Ascending aorta (tissue), 2 donors: ENCODE data around the gene PGA4. TPM values are rescaled to one million over a fixed set of nuclear protein-coding genes. Genes with fewer than 3 reads are reported as not detected.

Experiments used
- DNase-seq, 2 donors: peaks; one replicate each; pipeline ENCODE4 v3.0.0-alpha.2; 2019; ENCODE audit warnings: low spot score in 2 of 2
- H3K27ac ChIP-seq, 2 donors: fragments of 200-600 bp; sonication (generic); one replicate each; pipeline ENCODE4 v1.5.1; 2016 to 2017; ENCODE audit warnings: mild to moderate bottlenecking in 1 of 2
- H3K27me3 ChIP-seq: fragments of 200-600 bp; sonication (generic); one replicate; pipeline ENCODE4 v1.5.1; 2017
- H3K36me3 ChIP-seq, 2 donors: fragments of 200-600 bp; sonication (generic); one replicate each; pipeline ENCODE4 v1.5.1; 2016
- H3K4me1 ChIP-seq, 2 donors: fragments of 200-600 bp; sonication (generic); one replicate each; pipeline ENCODE4 v1.5.1; 2016 to 2017; ENCODE audit warnings: mild to moderate bottlenecking in 1 of 2
- H3K4me3 ChIP-seq, 2 donors: fragments of 200-600 bp; sonication (generic); one replicate each; pipeline ENCODE4 v1.5.1; 2016 to 2017; ENCODE audit warnings: mild to moderate bottlenecking in 1 of 2
- H3K9me3 ChIP-seq, 2 donors: fragments of 200-600 bp; sonication (generic); one replicate each; pipeline ENCODE4 v1.5.1; 2016
- intact Hi-C: fragments of 100-400 bp; cut with DNase I; formaldehyde crosslinking; loops from one replicate; pipeline ENCODE4 v1.15.1; 2023
- total RNA-seq: library from RNA; depleted of rRNA; stranded (reverse); fragments of >200 nt; gene quantifications from one replicate; pipeline ENCODE4 v1.1.0, GENCODE V29; 2016
- TF ChIP-seq, protein P1 (sequence below), 3 experiments: fragments of 200-600 bp in 2 of 3; fragments of 450-650 bp in 1 of 3; sonication (generic) in 2 of 3; IDR thresholded peaks; one replicate each; pipeline ENCODE4 v1.5.1; 2016 to 2019; ENCODE audit warnings: antibody characterized with exemption in 3 of 3, mild to moderate bottlenecking in 1 of 3, moderate library complexity in 1 of 3

The PGA4 gene
- total RNA-seq, 1 donor from 2014 or later: 75.7 TPM

DNA sequence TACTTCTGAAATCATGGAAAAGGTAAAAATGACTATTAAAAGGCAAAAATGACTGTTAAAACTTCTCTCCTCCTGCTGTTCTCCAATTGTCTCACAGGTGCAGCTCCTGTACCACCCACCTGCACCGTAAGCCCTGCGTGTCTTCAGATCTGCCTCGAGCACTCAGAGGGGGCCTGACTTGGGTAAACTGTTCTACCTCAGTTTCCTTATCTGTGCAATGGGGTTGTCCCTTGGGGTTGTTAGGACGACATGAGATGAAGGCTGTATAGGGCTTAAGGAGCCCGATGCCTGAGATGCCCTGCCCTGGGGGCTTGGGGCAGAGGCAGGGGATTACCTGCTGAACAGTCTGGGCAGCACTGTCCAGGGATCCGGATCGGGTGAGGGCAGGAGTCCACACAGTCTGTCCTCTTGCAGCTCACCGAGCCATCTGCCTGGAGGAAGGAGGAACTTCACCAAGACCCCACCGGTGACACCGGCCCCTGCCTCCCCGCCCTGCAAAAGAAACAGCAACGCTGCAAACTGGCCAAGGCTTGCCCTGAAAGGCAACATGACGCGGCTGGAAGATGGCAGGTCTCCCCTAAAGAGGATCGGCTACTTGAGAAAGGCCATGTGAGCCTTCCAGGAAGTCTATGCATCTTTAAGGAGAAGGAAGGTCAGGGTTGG lies 46.6 kb downstream of the PGA4 start:
- no peak for DNase-seq
- no peak overlapping the region for H3K4me3 ChIP-seq
- TF ChIP-seq, protein P1, sequence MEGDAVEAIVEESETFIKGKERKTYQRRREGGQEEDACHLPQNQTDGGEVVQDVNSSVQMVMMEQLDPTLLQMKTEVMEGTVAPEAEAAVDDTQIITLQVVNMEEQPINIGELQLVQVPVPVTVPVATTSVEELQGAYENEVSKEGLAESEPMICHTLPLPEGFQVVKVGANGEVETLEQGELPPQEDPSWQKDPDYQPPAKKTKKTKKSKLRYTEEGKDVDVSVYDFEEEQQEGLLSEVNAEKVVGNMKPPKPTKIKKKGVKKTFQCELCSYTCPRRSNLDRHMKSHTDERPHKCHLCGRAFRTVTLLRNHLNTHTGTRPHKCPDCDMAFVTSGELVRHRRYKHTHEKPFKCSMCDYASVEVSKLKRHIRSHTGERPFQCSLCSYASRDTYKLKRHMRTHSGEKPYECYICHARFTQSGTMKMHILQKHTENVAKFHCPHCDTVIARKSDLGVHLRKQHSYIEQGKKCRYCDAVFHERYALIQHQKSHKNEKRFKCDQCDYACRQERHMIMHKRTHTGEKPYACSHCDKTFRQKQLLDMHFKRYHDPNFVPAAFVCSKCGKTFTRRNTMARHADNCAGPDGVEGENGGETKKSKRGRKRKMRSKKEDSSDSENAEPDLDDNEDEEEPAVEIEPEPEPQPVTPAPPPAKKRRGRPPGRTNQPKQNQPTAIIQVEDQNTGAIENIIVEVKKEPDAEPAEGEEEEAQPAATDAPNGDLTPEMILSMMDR (IDR thresholded peaks at IDR 0.05): no peak
- intact Hi-C loops: no loop called here
- no peak overlapping the region for H3K27ac ChIP-seq
- H3K9me3 ChIP-seq: no peaks in the 10 kb centered on the region
- H3K27me3 ChIP-seq: no peaks in the 10 kb centered on the region
- no peaks in the 10 kb centered on the region for H3K4me1 ChIP-seq
- no peaks in the 10 kb centered on the region for H3K36me3 ChIP-seq

DNA sequence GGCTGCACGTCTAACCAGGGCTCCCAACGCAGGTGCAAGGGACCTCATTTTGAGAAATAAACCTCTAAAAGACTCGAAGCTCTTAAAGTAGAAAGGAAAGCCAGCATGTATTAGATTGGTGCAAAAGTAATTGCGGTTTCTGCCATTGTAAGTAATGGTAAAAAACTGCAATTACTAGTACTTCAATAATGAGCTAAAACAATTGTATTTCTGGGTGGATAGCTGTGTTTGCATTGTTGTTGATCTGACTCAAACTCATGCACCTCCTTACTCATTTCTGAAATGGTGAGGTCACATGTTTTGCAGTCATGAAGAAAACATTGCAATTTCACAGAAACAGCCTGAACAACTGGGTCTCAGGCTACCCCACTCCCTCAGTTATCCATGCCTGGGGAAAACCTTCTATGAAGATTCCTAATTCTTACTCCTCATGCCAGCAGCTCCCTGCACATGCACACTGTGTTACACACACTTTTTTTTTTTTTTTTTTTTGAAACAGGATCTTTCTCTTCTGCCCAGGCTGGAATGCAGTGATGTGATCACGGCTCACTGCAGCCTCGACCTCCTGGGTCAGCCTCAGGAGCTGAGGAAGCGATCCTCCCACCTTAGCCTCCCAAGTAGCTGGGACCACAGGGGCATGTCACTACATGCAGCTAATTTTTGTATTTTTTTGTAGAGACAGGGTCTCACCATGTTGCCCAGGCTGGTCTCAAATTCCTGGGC lies 48.4 kb downstream of the PGA4 start:
- Histone ChIP-seq H3K27ac (no peak overlapping the region), H3K4me1 (no peaks in the 10 kb centered on the region), H3K4me3 (no peak overlapping the region), H3K27me3 (no peaks in the 10 kb centered on the region), H3K9me3 (no peaks in the 10 kb centered on the region), H3K36me3 (no peaks in the 10 kb centered on the region)
- intact Hi-C loops: no loop called here
- TF ChIP-seq, protein P1 (IDR thresholded peaks at IDR 0.05): no peak
- no peak for DNase-seq

DNA sequence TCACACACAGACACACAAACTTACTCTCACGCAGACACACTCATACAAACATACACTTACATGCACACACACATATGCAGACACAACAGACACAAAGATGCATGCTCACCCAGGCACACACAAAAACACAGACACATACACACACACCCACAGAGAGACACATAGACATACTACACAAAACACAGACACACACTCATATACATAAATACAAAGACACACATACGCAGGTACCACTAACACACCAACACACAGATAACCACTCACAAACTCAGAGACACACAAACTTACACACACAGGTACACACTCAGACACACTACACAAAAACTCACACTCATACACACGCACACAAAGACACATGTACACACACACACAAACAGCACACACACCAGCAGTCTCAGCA lies 50.6 kb downstream of the PGA4 start:
- H3K4me1 ChIP-seq: no peaks in the 10 kb centered on the region
- no peak overlapping the region for H3K27ac ChIP-seq
- no peaks in the 10 kb centered on the region for H3K27me3 ChIP-seq
- no peaks in the 10 kb centered on the region for H3K9me3 ChIP-seq
- H3K36me3 ChIP-seq: no peaks in the 10 kb centered on the region
- TF ChIP-seq, protein P1 (IDR thresholded peaks at IDR 0.05): no peak
- no peak overlapping the region for H3K4me3 ChIP-seq
- DNase-seq: no peak
- intact Hi-C loops: no loop called here

- H3K36me3 ChIP-seq: no peaks in the 10 kb centered on the region
- no peak overlapping the region for H3K4me3 ChIP-seq
- no peak overlapping the region for H3K27ac ChIP-seq
- no peaks in the 10 kb centered on the region for H3K4me1 ChIP-seq
- DNase-seq: no peak
- H3K9me3 ChIP-seq: no peaks in the 10 kb centered on the region
- TF ChIP-seq, protein P1 (IDR thresholded peaks at IDR 0.05): no peak
- intact Hi-C loops: no loop called here
- H3K27me3 ChIP-seq: no peaks in the 10 kb centered on the region
Observed at GRCh38 chr11:61273178-61274078, 51.3 kb downstream of the PGA4 start.

GRCh38 chr11:61274084-61274483 lies 51.9 kb downstream of the PGA4 start:
- Histone ChIP-seq H3K36me3 (no peaks in the 10 kb centered on the region), H3K27ac (no peak overlapping the region), H3K4me3 (no peak overlapping the region), H3K27me3 (no peaks in the 10 kb centered on the region), H3K9me3 (no peaks in the 10 kb centered on the region), H3K4me1 (no peaks in the 10 kb centered on the region)
- no peak for DNase-seq
- TF ChIP-seq, protein P1 (IDR thresholded peaks at IDR 0.05): no peak
- intact Hi-C loops: no loop called here
